Activated CD8-positive, alpha-beta T cell treated with anti-CD3 and anti-CD28 coated beads, Interleukin-2, amount 10 ng/mL, durations not matched to agents 7 days and 5 days (primary cell): Measurements from ENCODE around the gene ANKZF1. TPM values are rescaled to one million over a fixed set of nuclear protein-coding genes. Genes with fewer than 3 reads are reported as not detected.

Experiments
- ATAC-seq: fragments of 150-1000 bp; cut with Tn5 transposase; one replicate; pipeline ENCODE4 v1.10.0; 2021; ENCODE audit warnings: moderate library complexity
- CTCF ChIA-PET: fragments of 350-600 bp; sonication (Branson Sonifier 250); formaldehyde crosslinking; loops from one replicate; lab custom pipeline; 2021; ENCODE audit warnings: antibody characterized with exemption; lab: Charles Lee
- POLR2A ChIA-PET: fragments of 350-600 bp; sonication (Branson Sonifier 250); formaldehyde crosslinking; loops from one replicate; lab custom pipeline; 2021; ENCODE audit warnings: antibody characterized with exemption; lab: Charles Lee
- DNase-seq: peaks from one replicate; pipeline ENCODE4 v3.0.0-alpha.2; 2020
- H3K27ac Mint-ChIP-seq: one replicate; pipeline ENCODE4 v1.8.0; 2021; ENCODE audit warnings: mild to moderate bottlenecking, mixed read lengths
- H3K27me3 Mint-ChIP-seq: one replicate; pipeline ENCODE4 v1.8.0; 2021; ENCODE audit warnings: low read depth, mixed read lengths
- H3K36me3 Mint-ChIP-seq: one replicate; pipeline ENCODE4 v1.8.0; 2021; ENCODE audit warnings: low read depth, mixed read lengths
- H3K4me1 Mint-ChIP-seq: one replicate; pipeline ENCODE4 v1.8.0; 2021; ENCODE audit warnings: low read depth, mixed read lengths
- H3K4me3 Mint-ChIP-seq: one replicate; pipeline ENCODE4 v1.8.0; 2021; ENCODE audit warnings: mild to moderate bottlenecking, mixed read lengths
- H3K9me3 Mint-ChIP-seq: one replicate; pipeline ENCODE4 v1.8.0; 2022; ENCODE audit warnings: mixed read lengths; ENCODE audit not compliant: insufficient read depth
- total RNA-seq, 2 experiments: library from RNA; stranded (reverse); gene quantifications; one replicate each; pipeline ENCODE4 v1.2.3, GENCODE V29; 2021

ANKZF1 gene
- total RNA-seq, 2 experiments from 2014 or later: 106 to 114 TPM

- H3K36me3 Mint-ChIP-seq: peaks cover 38% of the 10 kb centered on the region
- peaks cover 33% of the 10 kb centered on the region for H3K4me1 Mint-ChIP-seq
- ChIA-PET CTCF (interaction anchor here (0.8 to 5.9 kb wide), 7 partner anchors 10 to 79 kb away, joined by 3 to 25 read pairs (median 7); partner anchors contain the start of genes ATG9A, NHEJ1 and ZFAND2B), POLR2A (interaction anchor here (0.9 to 1.8 kb wide), 5 partner anchors 10 to 40 kb away, joined by 3 to 5 read pairs (median 3); partner anchors contain the start of genes ATG9A, CNPPD1 and TUBA4A)
- H3K27ac Mint-ChIP-seq: peak overlapping the region; percentile 36
- no peaks in the 10 kb centered on the region for H3K27me3 Mint-ChIP-seq
- no peak for DNase-seq
- ATAC-seq: no peak
- H3K4me3 Mint-ChIP-seq: no peak overlapping the region
- no peaks in the 10 kb centered on the region for H3K9me3 Mint-ChIP-seq
Measured at GRCh38 chr2:219216535-219216915, 13.1 kb upstream of the ANKZF1 start.

GRCh38 chr2:219218217-219218731 is 11.3 kb upstream of the ANKZF1 start:
- peaks cover 27% of the 10 kb centered on the region for H3K4me1 Mint-ChIP-seq
- no peaks in the 10 kb centered on the region for H3K9me3 Mint-ChIP-seq
- H3K27ac Mint-ChIP-seq: peak overlapping the region; percentile 75
- peak overlapping the region; percentile 77 for H3K4me3 Mint-ChIP-seq
- DNase-seq: peak; percentile 50
- CTCF ChIA-PET: interaction anchor here (1.5 to 5.9 kb wide), 7 partner anchors 9 to 77 kb away, joined by 3 to 25 read pairs (median 10); partner anchors contain the start of genes ATG9A, GLB1L, NHEJ1 and STK16
- no peaks in the 10 kb centered on the region for H3K27me3 Mint-ChIP-seq
- POLR2A ChIA-PET: interaction anchor here (0.9 to 2.5 kb wide), 9 partner anchors 9 to 42 kb away, joined by 3 to 16 read pairs (median 5); partner anchors contain the start of genes ANKZF1, ATG9A, CNPPD1 and TUBA4A
- ATAC-seq: peak; percentile 61
- H3K36me3 Mint-ChIP-seq: peaks cover 41% of the 10 kb centered on the region

- H3K27ac Mint-ChIP-seq: peak within 1 kb of the TSS; percentile 75
- no peaks in the 10 kb centered on the region for H3K9me3 Mint-ChIP-seq
- H3K4me3 Mint-ChIP-seq: peak within 1 kb of the TSS; percentile 77
- ChIA-PET CTCF (interaction anchor here (0.7 to 5.9 kb wide), 10 partner anchors 9 to 76 kb away, joined by 3 to 25 read pairs (median 6); partner anchors contain the start of genes ATG9A, GLB1L, NHEJ1 and STK16), POLR2A (interaction anchor here (0.8 to 2.5 kb wide), 12 partner anchors 9 to 60 kb away, joined by 3 to 16 read pairs (median 4); partner anchors contain the start of genes ANKZF1, ATG9A, CNPPD1 and DNAJB2)
- H3K36me3 Mint-ChIP-seq: peaks cover 45% of the 10 kb centered on the region
- ATAC-seq (peak; percentile 77), DNase-seq (peak; percentile 87)
- H3K4me1 Mint-ChIP-seq: peaks cover 26% of the 10 kb centered on the region
- H3K27me3 Mint-ChIP-seq: no peaks in the 10 kb centered on the region
Measured at GRCh38 chr2:219218732-219219701, 10.6 kb upstream of the ANKZF1 start, which contains the start of gene ABCB6. ABCB6 (minus strand) TSS chr2:219218958; CDS start chr2:219218673, 285 bp downstream.

GRCh38 chr2:219219784-219220532 is 9.6 kb upstream of the ANKZF1 start:
- H3K27ac Mint-ChIP-seq: no peak overlapping the region
- no peak overlapping the region for H3K4me3 Mint-ChIP-seq
- H3K9me3 Mint-ChIP-seq: no peaks in the 10 kb centered on the region
- no peak for DNase-seq
- ChIA-PET CTCF (interaction anchor here (0.7 to 5.9 kb wide), 7 partner anchors 9 to 75 kb away, joined by 3 to 25 read pairs (median 4); partner anchors contain the start of genes NHEJ1 and TUBA4A), POLR2A (interaction anchor here (0.8 to 2.5 kb wide), 5 partner anchors 8 to 59 kb away, joined by 3 to 9 read pairs (median 4); partner anchors contain the start of genes DNAJB2 and ZFAND2B)
- ATAC-seq: no peak
- H3K36me3 Mint-ChIP-seq: peaks cover 51% of the 10 kb centered on the region
- H3K4me1 Mint-ChIP-seq: peaks cover 25% of the 10 kb centered on the region
- no peaks in the 10 kb centered on the region for H3K27me3 Mint-ChIP-seq

- DNase-seq (no peak), ATAC-seq (no peak)
- no peaks in the 10 kb centered on the region for H3K9me3 Mint-ChIP-seq
- no peaks in the 10 kb centered on the region for H3K27me3 Mint-ChIP-seq
- H3K27ac Mint-ChIP-seq: no peak overlapping the region
- ChIA-PET POLR2A (interaction anchor here (0.7 to 1.2 kb wide), 2 partner anchors 25 to 33 kb away, joined by 3 to 4 read pairs; partner anchors contain the start of gene TUBA4A), CTCF (interaction anchor here (0.7 to 2.5 kb wide), 2 partner anchors 11 to 74 kb away, joined by 3 to 11 read pairs; no protein-coding TSS in a partner anchor)
- H3K36me3 Mint-ChIP-seq: peaks cover 57% of the 10 kb centered on the region
- peaks cover 32% of the 10 kb centered on the region for H3K4me1 Mint-ChIP-seq
- H3K4me3 Mint-ChIP-seq: no peak overlapping the region
Measured at GRCh38 chr2:219220652-219221402, 8.8 kb upstream of the ANKZF1 start.

- no peak overlapping the region for H3K4me3 Mint-ChIP-seq
- ATAC-seq (no peak), DNase-seq (no peak)
- H3K27ac Mint-ChIP-seq: no peak overlapping the region
- CTCF ChIA-PET: no interaction called here
- H3K4me1 Mint-ChIP-seq: peaks cover 33% of the 10 kb centered on the region
- H3K36me3 Mint-ChIP-seq: peaks cover 58% of the 10 kb centered on the region
- POLR2A ChIA-PET: no interaction called here
- H3K9me3 Mint-ChIP-seq: no peaks in the 10 kb centered on the region
- no peaks in the 10 kb centered on the region for H3K27me3 Mint-ChIP-seq
Measured at GRCh38 chr2:219221957-219222518, 7.6 kb upstream of the ANKZF1 start.

GRCh38 chr2:219223831-219224610 is 5.6 kb upstream of the ANKZF1 start:
- Mint-ChIP-seq H3K27ac (no peak overlapping the region), H3K4me1 (peaks cover 38% of the 10 kb centered on the region), H3K27me3 (no peaks in the 10 kb centered on the region), H3K36me3 (peaks cover 70% of the 10 kb centered on the region), H3K4me3 (no peak overlapping the region), H3K9me3 (no peaks in the 10 kb centered on the region)
- ChIA-PET POLR2A (interaction anchor here (0.6 to 1.1 kb wide), 2 partner anchors 30 kb away, joined by 3 to 5 read pairs; partner anchors contain the start of gene TUBA4A), CTCF (interaction anchor here (1.2 kb wide), 1 partner anchor 71 kb away, joined by 5 read pairs; no protein-coding TSS in a partner anchor)
- DNase-seq (no peak), ATAC-seq (no peak)

GRCh38 chr2:219225350-219225749 is 4.3 kb upstream of the ANKZF1 start:
- no peaks in the 10 kb centered on the region for H3K27me3 Mint-ChIP-seq
- H3K4me1 Mint-ChIP-seq: peaks cover 35% of the 10 kb centered on the region
- no peaks in the 10 kb centered on the region for H3K9me3 Mint-ChIP-seq
- ChIA-PET CTCF (interaction anchor here (5.5 kb wide), 1 partner anchor 69 kb away, joined by 32 read pairs; no protein-coding TSS in a partner anchor), POLR2A (interaction anchor here (0.6 kb wide), 1 partner anchor 106 kb away, joined by 3 read pairs; no protein-coding TSS in a partner anchor)
- H3K4me3 Mint-ChIP-seq: no peak overlapping the region
- DNase-seq (no peak), ATAC-seq (no peak)
- no peak overlapping the region for H3K27ac Mint-ChIP-seq
- H3K36me3 Mint-ChIP-seq: peaks cover 64% of the 10 kb centered on the region
